Liver (tissue), 3 donors: ENCODE results near the gene LAMA2.

Experiments
- ATF3 ChIP-seq: IDR thresholded peaks from 2 replicates; pipeline ENCODE4 v1.6.1; 2016; ENCODE audit warnings: antibody characterized with exemption
- CTCF ChIP-seq: fragments of 150-350 bp; IDR thresholded peaks from 2 replicates; pipeline ENCODE4 v1.5.1; 2017; ENCODE audit warnings: improper control_type of control experiment, low read depth, low read length; ENCODE audit not compliant: missing input control
- FOXA2 ChIP-seq: IDR thresholded peaks from 2 replicates; pipeline ENCODE4 v1.6.1; 2016; ENCODE audit warnings: antibody characterized with exemption
- GABPA ChIP-seq, 2 donors: IDR thresholded peaks in 1 of 2; conservative IDR thresholded peaks in 1 of 2; 2 replicates each; pipeline ENCODE4 v1.6.1; 2016; ENCODE audit warnings: antibody characterized with exemption in 2 of 2, mild to moderate bottlenecking in 1 of 2, moderate library complexity in 1 of 2
- HNF4A ChIP-seq, 2 donors: conservative IDR thresholded peaks; 2 replicates each; pipeline ENCODE4 v1.6.1; 2016; ENCODE audit warnings: antibody characterized with exemption in 2 of 2, mild to moderate bottlenecking in 2 of 2
- JUND ChIP-seq, 2 donors: IDR thresholded peaks; 2 replicates each; pipeline ENCODE4 v1.6.1; 2016; ENCODE audit warnings: antibody characterized with exemption in 2 of 2
- MAX ChIP-seq: IDR thresholded peaks from 2 replicates; pipeline ENCODE4 v1.6.1; 2016; ENCODE audit warnings: antibody characterized with exemption
- RAD21 ChIP-seq, 2 donors: IDR thresholded peaks; 2 replicates each; pipeline ENCODE4 v1.6.1; 2016; ENCODE audit warnings: antibody characterized with exemption in 2 of 2, mild to moderate bottlenecking in 2 of 2
- REST ChIP-seq: IDR thresholded peaks from 2 replicates; pipeline ENCODE4 v1.6.1; 2016; ENCODE audit warnings: antibody characterized with exemption, mild to moderate bottlenecking
- RXRA ChIP-seq, 2 donors: IDR thresholded peaks; 2 replicates each; pipeline ENCODE4 v1.6.1; 2017 to 2018; ENCODE audit warnings: antibody characterized with exemption in 2 of 2, mild to moderate bottlenecking in 1 of 2
- SP1 ChIP-seq: IDR thresholded peaks from 2 replicates; pipeline ENCODE4 v1.6.1; 2018; ENCODE audit warnings: antibody characterized with exemption, mild to moderate bottlenecking
- TAF1 ChIP-seq: conservative IDR thresholded peaks from 2 replicates; pipeline ENCODE4 v1.6.1; 2016; ENCODE audit warnings: antibody characterized with exemption, mild to moderate bottlenecking
- YY1 ChIP-seq: IDR thresholded peaks from 2 replicates; pipeline ENCODE4 v1.6.1; 2016; ENCODE audit warnings: antibody characterized with exemption, mild to moderate bottlenecking
- ZBTB33 ChIP-seq: IDR thresholded peaks from 2 replicates; pipeline ENCODE4 v1.6.1; 2016; ENCODE audit warnings: antibody characterized with exemption
- donor health status: healthy.
- donor health status: healthy.

GRCh38 chr6:129243377-129243776 lies 360.4 kb downstream of the LAMA2 start:
- no peak for TF ChIP-seq CTCF
- no peak for TF ChIP-seq ATF3
- no peak for TF ChIP-seq MAX
- no peak for TF ChIP-seq RXRA (IDR thresholded peaks at IDR 0.05)
- no peak for TF ChIP-seq YY1
- TF ChIP-seq RAD21 (IDR thresholded peaks at IDR 0.05) = no peak
- no peak for TF ChIP-seq ZBTB33
- no peak for TF ChIP-seq GABPA (IDR thresholded peaks at IDR 0.05 in 1 of 2, conservative IDR thresholded peaks at IDR 0.05 in 1 of 2)
- no peak for TF ChIP-seq HNF4A (conservative IDR thresholded peaks at IDR 0.05)
- TF ChIP-seq TAF1 = no peak
- TF ChIP-seq SP1 = no peak
- no peak for TF ChIP-seq REST
- no peak for TF ChIP-seq JUND (IDR thresholded peaks at IDR 0.05)
- TF ChIP-seq FOXA2 = no peak
